HL-60 (cell line): Measurements from ENCODE around the gene PPP1R1C.

Experiments
- GABPA ChIP-seq: IDR thresholded peaks from 2 replicates; pipeline ENCODE4 v1.6.1; 2012; ENCODE audit warnings: low read depth
- POLR2AphosphoS5 ChIP-seq: IDR thresholded peaks from 2 replicates; pipeline ENCODE4 v1.6.1; 2012; ENCODE audit warnings: low read depth
- SPI1 ChIP-seq: IDR thresholded peaks from 2 replicates; pipeline ENCODE4 v1.6.1; 2012; ENCODE audit warnings: low read depth, mild to moderate bottlenecking, borderline replicate concordance
- TF ChIP-seq, protein P1 (sequence below): IDR thresholded peaks from one replicate; pipeline ENCODE4 v1.5.1; 2011; ENCODE audit warnings: low read length, control low read depth, inconsistent platforms; ENCODE audit not compliant: insufficient read depth
- TF ChIP-seq, protein P2 (sequence below): IDR thresholded peaks from 2 replicates; pipeline ENCODE4 v1.6.1; 2012; ENCODE audit warnings: low read depth; ENCODE audit not compliant: insufficient replicate concordance

DNA sequence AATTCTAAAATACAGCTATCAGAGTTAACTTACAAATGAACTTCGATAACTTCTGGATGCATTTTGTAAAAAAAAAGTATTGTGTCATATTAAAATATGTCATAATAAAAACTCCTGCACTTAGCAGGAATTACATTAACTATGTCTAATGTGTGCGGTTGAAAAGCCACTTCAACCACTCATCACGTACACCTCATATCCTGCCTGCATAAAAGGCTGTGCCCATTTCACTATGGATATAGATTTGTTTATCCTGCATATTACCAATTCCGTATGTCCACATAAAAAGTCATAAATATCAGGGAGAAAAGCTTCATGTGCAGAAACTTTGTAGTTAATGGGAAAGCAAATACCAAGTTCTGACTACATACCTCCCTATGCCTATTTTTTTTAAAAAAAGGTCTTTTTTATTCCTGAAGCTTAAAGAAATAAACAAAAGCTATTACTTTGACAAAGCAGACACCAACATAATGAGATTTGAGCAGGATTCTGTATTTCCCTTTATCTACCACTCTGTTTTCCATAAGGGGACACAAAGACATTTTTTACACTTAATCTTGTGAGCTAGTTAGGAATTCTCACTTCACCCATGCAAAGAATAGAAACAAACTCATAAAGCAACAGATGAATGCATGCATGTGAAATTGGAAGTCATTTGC lies 96.1 kb downstream of the PPP1R1C start:
- TF ChIP-seq, protein P1, sequence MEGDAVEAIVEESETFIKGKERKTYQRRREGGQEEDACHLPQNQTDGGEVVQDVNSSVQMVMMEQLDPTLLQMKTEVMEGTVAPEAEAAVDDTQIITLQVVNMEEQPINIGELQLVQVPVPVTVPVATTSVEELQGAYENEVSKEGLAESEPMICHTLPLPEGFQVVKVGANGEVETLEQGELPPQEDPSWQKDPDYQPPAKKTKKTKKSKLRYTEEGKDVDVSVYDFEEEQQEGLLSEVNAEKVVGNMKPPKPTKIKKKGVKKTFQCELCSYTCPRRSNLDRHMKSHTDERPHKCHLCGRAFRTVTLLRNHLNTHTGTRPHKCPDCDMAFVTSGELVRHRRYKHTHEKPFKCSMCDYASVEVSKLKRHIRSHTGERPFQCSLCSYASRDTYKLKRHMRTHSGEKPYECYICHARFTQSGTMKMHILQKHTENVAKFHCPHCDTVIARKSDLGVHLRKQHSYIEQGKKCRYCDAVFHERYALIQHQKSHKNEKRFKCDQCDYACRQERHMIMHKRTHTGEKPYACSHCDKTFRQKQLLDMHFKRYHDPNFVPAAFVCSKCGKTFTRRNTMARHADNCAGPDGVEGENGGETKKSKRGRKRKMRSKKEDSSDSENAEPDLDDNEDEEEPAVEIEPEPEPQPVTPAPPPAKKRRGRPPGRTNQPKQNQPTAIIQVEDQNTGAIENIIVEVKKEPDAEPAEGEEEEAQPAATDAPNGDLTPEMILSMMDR, result no peak
- TF ChIP-seq, protein P2, sequence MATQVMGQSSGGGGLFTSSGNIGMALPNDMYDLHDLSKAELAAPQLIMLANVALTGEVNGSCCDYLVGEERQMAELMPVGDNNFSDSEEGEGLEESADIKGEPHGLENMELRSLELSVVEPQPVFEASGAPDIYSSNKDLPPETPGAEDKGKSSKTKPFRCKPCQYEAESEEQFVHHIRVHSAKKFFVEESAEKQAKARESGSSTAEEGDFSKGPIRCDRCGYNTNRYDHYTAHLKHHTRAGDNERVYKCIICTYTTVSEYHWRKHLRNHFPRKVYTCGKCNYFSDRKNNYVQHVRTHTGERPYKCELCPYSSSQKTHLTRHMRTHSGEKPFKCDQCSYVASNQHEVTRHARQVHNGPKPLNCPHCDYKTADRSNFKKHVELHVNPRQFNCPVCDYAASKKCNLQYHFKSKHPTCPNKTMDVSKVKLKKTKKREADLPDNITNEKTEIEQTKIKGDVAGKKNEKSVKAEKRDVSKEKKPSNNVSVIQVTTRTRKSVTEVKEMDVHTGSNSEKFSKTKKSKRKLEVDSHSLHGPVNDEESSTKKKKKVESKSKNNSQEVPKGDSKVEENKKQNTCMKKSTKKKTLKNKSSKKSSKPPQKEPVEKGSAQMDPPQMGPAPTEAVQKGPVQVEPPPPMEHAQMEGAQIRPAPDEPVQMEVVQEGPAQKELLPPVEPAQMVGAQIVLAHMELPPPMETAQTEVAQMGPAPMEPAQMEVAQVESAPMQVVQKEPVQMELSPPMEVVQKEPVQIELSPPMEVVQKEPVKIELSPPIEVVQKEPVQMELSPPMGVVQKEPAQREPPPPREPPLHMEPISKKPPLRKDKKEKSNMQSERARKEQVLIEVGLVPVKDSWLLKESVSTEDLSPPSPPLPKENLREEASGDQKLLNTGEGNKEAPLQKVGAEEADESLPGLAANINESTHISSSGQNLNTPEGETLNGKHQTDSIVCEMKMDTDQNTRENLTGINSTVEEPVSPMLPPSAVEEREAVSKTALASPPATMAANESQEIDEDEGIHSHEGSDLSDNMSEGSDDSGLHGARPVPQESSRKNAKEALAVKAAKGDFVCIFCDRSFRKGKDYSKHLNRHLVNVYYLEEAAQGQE, result no peak
- TF ChIP-seq POLR2AphosphoS5 (no peak), GABPA (no peak), SPI1 (no peak)
